H9 (cell line): Measurements from ENCODE around the gene FETUB. TPM values are rescaled to one million over a fixed set of nuclear protein-coding genes. Genes with fewer than 3 reads are reported as not detected.

Experiments
- DNase-seq: peaks from one replicate; pipeline ENCODE4 v3.0.0-alpha.2; 2017
- H2AFZ ChIP-seq: one replicate; pipeline ENCODE4 v1.6.1; 2013; ENCODE audit warnings: mild to moderate bottlenecking, low read length, control low read depth, moderate library complexity
- H2AK5ac ChIP-seq: 2 replicates; pipeline ENCODE4 v1.6.1; 2013; ENCODE audit warnings: low read length, control low read depth, mixed read lengths; ENCODE audit not compliant: insufficient read length
- H2BK120ac ChIP-seq: one replicate; pipeline ENCODE4 v1.6.1; 2013; ENCODE audit warnings: low read depth, mild to moderate bottlenecking, low read length, control low read depth, inconsistent platforms; ENCODE audit not compliant: poor library complexity, severe bottlenecking
- H2BK12ac ChIP-seq: 2 replicates; pipeline ENCODE4 v1.6.1; 2013; ENCODE audit warnings: low read length, control low read depth, mixed read lengths, low read depth; ENCODE audit not compliant: insufficient read length
- H2BK15ac ChIP-seq: 2 replicates; pipeline ENCODE4 v1.6.1; 2013; ENCODE audit warnings: low read depth, low read length, control low read depth
- H2BK20ac ChIP-seq: one replicate; pipeline ENCODE4 v1.6.1; 2013; ENCODE audit warnings: low read depth, mild to moderate bottlenecking, low read length, control low read depth, inconsistent platforms; ENCODE audit not compliant: poor library complexity, severe bottlenecking
- H2BK5ac ChIP-seq: 2 replicates; pipeline ENCODE4 v1.6.1; 2013; ENCODE audit warnings: low read length, control low read depth, mixed read lengths; ENCODE audit not compliant: insufficient read length
- H3K14ac ChIP-seq: 2 replicates; pipeline ENCODE4 v1.6.1; 2013; ENCODE audit warnings: low read length, control low read depth; ENCODE audit not compliant: insufficient read depth
- H3K18ac ChIP-seq: 2 replicates; pipeline ENCODE4 v1.6.1; 2013; ENCODE audit warnings: low read depth, mild to moderate bottlenecking, mixed read lengths, low read length, control low read depth; ENCODE audit not compliant: insufficient read length
- H3K23ac ChIP-seq: 2 replicates; pipeline ENCODE4 v1.6.1; 2013; ENCODE audit warnings: low read length, control low read depth, mixed read lengths, low read depth; ENCODE audit not compliant: insufficient read length
- H3K23me2 ChIP-seq: 2 replicates; pipeline ENCODE4 v1.6.1; 2013; ENCODE audit warnings: low read depth, mild to moderate bottlenecking, mixed read lengths, low read length, control low read depth; ENCODE audit not compliant: insufficient read length, poor library complexity, severe bottlenecking
- H3K27ac ChIP-seq: 2 replicates; pipeline ENCODE4 v1.5.1; 2013; ENCODE audit warnings: low read length, control low read depth, mixed read lengths, low read depth; ENCODE audit not compliant: insufficient read length
- H3K27me3 ChIP-seq: 2 replicates; pipeline ENCODE4 v1.6.1; 2013; ENCODE audit warnings: low read length, control low read depth, inconsistent platforms; ENCODE audit not compliant: insufficient read depth
- H3K4ac ChIP-seq: 2 replicates; pipeline ENCODE4 v1.6.1; 2013; ENCODE audit warnings: low read depth, mild to moderate bottlenecking, control low read depth, inconsistent platforms, low read length, moderate library complexity
- H3K4me1 ChIP-seq: 2 replicates; pipeline ENCODE4 v1.6.1; 2013; ENCODE audit warnings: low read length, control low read depth, inconsistent platforms; ENCODE audit not compliant: insufficient read depth
- H3K4me2 ChIP-seq: 2 replicates; pipeline ENCODE4 v1.6.1; 2013; ENCODE audit warnings: low read length, control low read depth, mixed read lengths; ENCODE audit not compliant: insufficient read length, insufficient read depth
- H3K56ac ChIP-seq: 2 replicates; pipeline ENCODE4 v1.6.1; 2013; ENCODE audit warnings: low read depth, mild to moderate bottlenecking, mixed read lengths, low read length, control low read depth; ENCODE audit not compliant: insufficient read length
- H3K79me1 ChIP-seq: 2 replicates; pipeline ENCODE4 v1.6.1; 2013; ENCODE audit warnings: low read depth, mild to moderate bottlenecking, moderate library complexity, low read length, control low read depth, inconsistent platforms; ENCODE audit not compliant: insufficient read depth, poor library complexity, severe bottlenecking
- H3K79me2 ChIP-seq: 2 replicates; pipeline ENCODE4 v1.6.1; 2013; ENCODE audit warnings: low read length, control low read depth, inconsistent platforms; ENCODE audit not compliant: insufficient read depth
- H3K9ac ChIP-seq: 2 replicates; pipeline ENCODE4 v1.6.1; 2013; ENCODE audit warnings: low read length, control low read depth, mixed read lengths; ENCODE audit not compliant: insufficient read length; ENCODE audit errors: extremely low read depth
- H3K9me3 ChIP-seq: one replicate; pipeline ENCODE4 v1.6.1; 2013; ENCODE audit warnings: low read depth, low read length, inconsistent platforms; ENCODE audit not compliant: control insufficient read depth
- H3T11ph ChIP-seq: one replicate; pipeline ENCODE4 v1.6.1; 2013; ENCODE audit warnings: mild to moderate bottlenecking, low read length, control low read depth, inconsistent platforms
- H4K20me1 ChIP-seq: one replicate; pipeline ENCODE4 v1.6.1; 2013; ENCODE audit not compliant: control insufficient read depth, insufficient read length, insufficient read depth
- H4K5ac ChIP-seq: 2 replicates; pipeline ENCODE4 v1.6.1; 2013; ENCODE audit warnings: low read depth, mild to moderate bottlenecking, mixed read lengths, low read length, control low read depth; ENCODE audit not compliant: insufficient read length
- H4K8ac ChIP-seq: replicated peaks from 2 replicates; pipeline ENCODE4 v1.6.1; 2013; ENCODE audit warnings: low read length, control low read depth, mixed read lengths, low read depth; ENCODE audit not compliant: insufficient read length
- H4K91ac ChIP-seq: 2 replicates; pipeline ENCODE4 v1.6.1; 2013; ENCODE audit warnings: low read depth, mild to moderate bottlenecking, moderate library complexity, mixed read lengths, low read length, control low read depth; ENCODE audit not compliant: insufficient read length
- H3K27ac Mint-ChIP-seq, 3 experiments: 2 replicates in 2 of 3; 3 replicates in 1 of 3; pipeline ENCODE4 v1.8.0; 2020 to 2021; ENCODE audit warnings: mixed read lengths in 3 of 3, mild to moderate bottlenecking in 1 of 3, moderate library complexity in 1 of 3
- H3K27me3 Mint-ChIP-seq: 2 replicates; pipeline ENCODE4 v1.8.0; 2021; ENCODE audit warnings: low read depth, mild to moderate bottlenecking, moderate library complexity, mixed read lengths
- H3K36me3 Mint-ChIP-seq, 3 experiments: 2 replicates in 2 of 3; 3 replicates in 1 of 3; pipeline ENCODE4 v1.8.0; 2020 to 2021; ENCODE audit warnings: low read depth in 3 of 3, mixed read lengths in 3 of 3; ENCODE audit not compliant: insufficient read depth in 1 of 3
- H3K4me1 Mint-ChIP-seq, 2 experiments: 2 replicates each; pipeline ENCODE4 v1.8.0; 2020; ENCODE audit warnings: mixed read lengths in 2 of 2
- H3K4me3 Mint-ChIP-seq, 2 experiments: 2 replicates in 1 of 2; 3 replicates in 1 of 2; pipeline ENCODE4 v1.8.0; 2020 to 2021; ENCODE audit warnings: mild to moderate bottlenecking in 2 of 2, mixed read lengths in 2 of 2, moderate library complexity in 1 of 2
- H3K9me3 Mint-ChIP-seq, 2 experiments: 2 replicates in 1 of 2; 3 replicates in 1 of 2; pipeline ENCODE4 v1.8.0; 2020; ENCODE audit warnings: mild to moderate bottlenecking in 2 of 2, mixed read lengths in 2 of 2, moderate library complexity in 1 of 2
- WGBS: extraction: QIAGEN DNeasy Blood & Tissue Kit; methylation state at CpG from one replicate; pipeline ENCODE4 v1.1.7; 2013; ENCODE audit warnings: missing lambda C conversion rate, low lambda C conversion rate, mixed read lengths; ENCODE audit not compliant: insufficient read length; ENCODE audit errors: extremely low coverage; 5-methylcytosine and 5-hydroxymethylcytosine counted together
- total RNA-seq: library from RNA; stranded (reverse); gene quantifications from 2 replicates; pipeline ENCODE4 v1.2.1, GENCODE V29; 2021
- TF ChIP-seq, protein P1 (sequence below): fragments of 200-600 bp; sonication (generic); conservative IDR thresholded peaks from 3 replicates; pipeline ENCODE4 v1.8.0; 2021; ENCODE audit warnings: antibody characterized with exemption, mild to moderate bottlenecking

FETUB gene
- total RNA-seq, 1 experiment from 2014 or later, result not detected

GRCh38 chr3:186694288-186695032 lies 54.3 kb downstream of the FETUB start:
- Mint-ChIP-seq H3K9me3 (no peaks in the 10 kb centered on the region), H3K27me3 (peaks cover 2% of the 10 kb centered on the region; the same call in 1 of the 2 replicates), H3K36me3 (peaks cover 0 to 2% (median 0%) of the 10 kb centered on the region in 3 experiments; a peak in 1 of 7 replicates), H3K4me1 (no peaks in the 10 kb centered on the region), H3K4me3 (no peak overlapping the region), H3K27ac (no peak overlapping the region)
- TF ChIP-seq, protein P1, sequence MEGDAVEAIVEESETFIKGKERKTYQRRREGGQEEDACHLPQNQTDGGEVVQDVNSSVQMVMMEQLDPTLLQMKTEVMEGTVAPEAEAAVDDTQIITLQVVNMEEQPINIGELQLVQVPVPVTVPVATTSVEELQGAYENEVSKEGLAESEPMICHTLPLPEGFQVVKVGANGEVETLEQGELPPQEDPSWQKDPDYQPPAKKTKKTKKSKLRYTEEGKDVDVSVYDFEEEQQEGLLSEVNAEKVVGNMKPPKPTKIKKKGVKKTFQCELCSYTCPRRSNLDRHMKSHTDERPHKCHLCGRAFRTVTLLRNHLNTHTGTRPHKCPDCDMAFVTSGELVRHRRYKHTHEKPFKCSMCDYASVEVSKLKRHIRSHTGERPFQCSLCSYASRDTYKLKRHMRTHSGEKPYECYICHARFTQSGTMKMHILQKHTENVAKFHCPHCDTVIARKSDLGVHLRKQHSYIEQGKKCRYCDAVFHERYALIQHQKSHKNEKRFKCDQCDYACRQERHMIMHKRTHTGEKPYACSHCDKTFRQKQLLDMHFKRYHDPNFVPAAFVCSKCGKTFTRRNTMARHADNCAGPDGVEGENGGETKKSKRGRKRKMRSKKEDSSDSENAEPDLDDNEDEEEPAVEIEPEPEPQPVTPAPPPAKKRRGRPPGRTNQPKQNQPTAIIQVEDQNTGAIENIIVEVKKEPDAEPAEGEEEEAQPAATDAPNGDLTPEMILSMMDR, result no peak
- Histone ChIP-seq H2AK5ac (no peak overlapping the region), H3K4me2 (no peak overlapping the region), H3T11ph (no peak overlapping the region), H3K23ac (no peak overlapping the region), H3K9me3 (no peaks in the 10 kb centered on the region), H2BK5ac (no peak overlapping the region), H3K79me2 (no peaks in the 10 kb centered on the region), H4K91ac (no peak overlapping the region), H2BK15ac (no peak overlapping the region), H2BK120ac (no peak overlapping the region), H2BK12ac (no peak overlapping the region), H3K27me3 (no peaks in the 10 kb centered on the region), H3K18ac (no peak overlapping the region), H2BK20ac (no peak overlapping the region), H3K9ac (no peak overlapping the region), H3K14ac (no peak overlapping the region; the same call in 1 of the 2 replicates), H4K5ac (no peak overlapping the region), H3K56ac (no peak overlapping the region), H2AFZ (no peak overlapping the region), H3K79me1 (no peaks in the 10 kb centered on the region), H3K23me2 (no peaks in the 10 kb centered on the region), H4K8ac (no peak overlapping the region), H4K20me1 (no peaks in the 10 kb centered on the region), H3K27ac (no peak overlapping the region), H3K4ac (no peak overlapping the region), H3K4me1 (no peaks in the 10 kb centered on the region)
- no peak for DNase-seq
- WGBS, result no CpG with 5 or more reads among the region's 6 CpGs
